AG04450 (cell line): ENCODE results near the gene TRIM45. TPM values are rescaled to one million over a fixed set of nuclear protein-coding genes. Genes with fewer than 3 reads are reported as not detected.
A peak's percentile ranks its signal among the peaks of the same experiment; 100 is the strongest.

ENCODE experiments used
- CTCF ChIA-PET: fragments of 300-600, 350-600 bp; formaldehyde crosslinking; extraction: SDS; loops from one replicate; lab custom pipeline; 2022; ENCODE audit warnings: antibody characterized with exemption, inconsistent platforms; lab: Charles Lee
- POLR2A ChIA-PET: fragments of 350-600 bp; formaldehyde crosslinking; extraction: SDS; loops from one replicate; lab custom pipeline; 2021; ENCODE audit warnings: antibody characterized with exemption, inconsistent platforms; lab: Yijun Ruan, JAX
- DNase-seq: peaks from one replicate; pipeline ENCODE4 v3.0.0-alpha.2; 2011; ENCODE audit warnings: low read depth, low spot score
- H3K27ac ChIP-seq: one replicate; pipeline ENCODE4 v1.5.1; 2012; ENCODE audit warnings: low read depth, low read length, control low read depth
- H3K27me3 ChIP-seq: one replicate; pipeline ENCODE4 v1.6.0; 2012; ENCODE audit warnings: low read length; ENCODE audit not compliant: control insufficient read depth, insufficient read depth
- H3K4me3 ChIP-seq: 2 replicates; pipeline ENCODE4 v1.5.1; 2011; ENCODE audit warnings: mild to moderate bottlenecking, low read depth, low read length, control low read depth
- H3K9me3 ChIP-seq: 2 replicates; pipeline ENCODE4 v1.5.1; 2012; ENCODE audit warnings: low read length; ENCODE audit not compliant: control insufficient read depth, insufficient read depth
- CTCF ChIP-seq: IDR thresholded peaks from 2 replicates; pipeline ENCODE4 v1.5.1; 2011; ENCODE audit warnings: low read depth, low read length, control low read depth, inconsistent platforms
- polyA plus RNA-seq: library from polyadenylated mRNA; depleted of rRNA; stranded (reverse); fragments of >200 nt; gene quantifications from 2 replicates; pipeline ENCODE4 v1.2.3, GENCODE V29; 2011

Gene TRIM45
- polyA plus RNA-seq, 1 experiment, result 4.8 TPM

- POLR2A ChIA-PET, result no interaction called here
- no peak for DNase-seq
- no peak for TF ChIP-seq CTCF
- Histone ChIP-seq H3K27ac (no peak overlapping the region), H3K9me3 (no peaks in the 10 kb centered on the region), H3K27me3 (no peaks in the 10 kb centered on the region), H3K4me3 (no peak overlapping the region)
- CTCF ChIA-PET, result interaction anchor here (2.0 to 5.4 kb wide), 2 partner anchors 15 to 21 kb away, joined by 7 to 39 read pairs; no protein-coding TSS in a partner anchor
Measured at GRCh38 chr1:117143871-117144270, 22.3 kb upstream of the TRIM45 start.

DNA sequence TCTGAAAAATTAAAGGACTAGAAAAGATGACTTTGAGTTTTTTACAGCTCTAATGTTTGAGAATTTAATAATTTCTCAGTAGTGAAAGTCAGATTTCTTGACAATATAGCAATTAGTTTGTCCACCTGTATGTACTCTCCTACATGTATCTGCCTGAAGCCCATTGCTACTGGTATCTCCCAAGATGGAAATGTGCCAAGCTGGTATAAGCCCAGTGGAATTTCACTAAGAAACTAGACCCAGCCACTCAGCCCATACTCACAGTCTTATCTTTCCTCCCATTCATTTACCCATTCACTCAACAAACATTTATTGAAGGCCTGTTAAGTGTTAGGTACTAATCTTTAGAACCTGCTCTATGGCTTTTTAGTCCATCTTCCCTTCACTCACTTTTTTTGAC lies 21.6 kb upstream of the TRIM45 start:
- H3K27ac ChIP-seq, result no peak overlapping the region
- no peak for DNase-seq
- H3K9me3 ChIP-seq, result no peaks in the 10 kb centered on the region
- ChIA-PET CTCF (interaction anchor here (1.8 to 5.4 kb wide), 4 partner anchors 14 to 75 kb away, joined by 4 to 39 read pairs (median 8); no protein-coding TSS in a partner anchor), POLR2A (no interaction called here)
- no peak overlapping the region for H3K4me3 ChIP-seq
- TF ChIP-seq CTCF, result no peak
- no peaks in the 10 kb centered on the region for H3K27me3 ChIP-seq

DNA sequence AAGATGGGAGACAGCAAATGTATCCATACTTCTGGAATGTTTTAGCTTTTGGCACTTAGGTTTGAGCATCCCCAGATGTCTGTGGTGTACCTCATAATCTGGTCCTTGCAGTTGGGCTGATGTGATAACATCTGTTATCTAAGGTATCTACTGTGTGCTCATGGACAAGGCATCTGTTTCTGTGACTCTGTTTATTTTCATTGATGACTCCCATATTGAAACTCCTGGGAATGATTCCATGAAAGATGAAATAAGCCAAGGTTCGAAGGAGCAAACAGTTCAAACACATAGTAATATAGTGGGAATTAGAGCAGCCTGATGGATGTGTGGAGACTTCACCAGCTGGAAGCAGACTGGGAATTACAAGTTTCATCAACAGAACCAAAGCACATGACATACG lies 20.7 kb upstream of the TRIM45 start:
- Histone ChIP-seq H3K27me3 (no peaks in the 10 kb centered on the region), H3K4me3 (no peak overlapping the region), H3K9me3 (no peaks in the 10 kb centered on the region), H3K27ac (no peak overlapping the region)
- POLR2A ChIA-PET, result interaction anchor here (1.0 to 1.1 kb wide), 2 partner anchors 13 to 40 kb away, joined by 3 read pairs; no protein-coding TSS in a partner anchor
- CTCF ChIA-PET, result interaction anchor here (1.8 to 5.4 kb wide), 3 partner anchors 13 to 74 kb away, joined by 4 to 39 read pairs (median 8); no protein-coding TSS in a partner anchor
- TF ChIP-seq CTCF, result no peak
- peak; percentile 71 for DNase-seq

- Histone ChIP-seq H3K27ac (no peak overlapping the region), H3K27me3 (no peaks in the 10 kb centered on the region), H3K9me3 (no peaks in the 10 kb centered on the region), H3K4me3 (no peak overlapping the region)
- TF ChIP-seq CTCF, result no peak
- no peak for DNase-seq
- POLR2A ChIA-PET, result no interaction called here
- CTCF ChIA-PET, result interaction anchor here (2.7 kb wide), 1 partner anchor 10 kb away, joined by 28 read pairs; no protein-coding TSS in a partner anchor
Measured at GRCh38 chr1:117138561-117138960, 17.0 kb upstream of the TRIM45 start.

DNA sequence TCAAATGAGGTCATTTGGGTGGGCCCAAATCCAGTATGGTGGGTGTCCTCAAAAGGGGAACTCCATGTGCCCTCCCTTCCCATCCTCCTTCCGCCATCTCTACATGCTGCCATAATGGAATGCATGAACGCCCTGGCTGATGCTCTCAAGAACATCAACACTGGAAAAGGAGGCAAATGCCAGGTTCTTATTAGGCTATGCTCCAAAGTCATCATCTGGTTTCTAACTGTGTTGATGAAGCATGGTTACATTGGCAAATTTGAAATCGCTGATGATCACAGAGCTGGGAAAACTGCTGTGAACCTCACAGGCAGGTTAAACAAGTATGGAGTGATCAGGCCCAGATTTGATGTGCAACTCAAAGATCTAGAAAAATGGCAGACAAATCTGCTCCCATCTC lies 16.6 kb upstream of the TRIM45 start:
- CTCF ChIA-PET, result interaction anchor here (2.7 kb wide), 1 partner anchor 9 kb away, joined by 28 read pairs; no protein-coding TSS in a partner anchor
- no peak overlapping the region for H3K27ac ChIP-seq
- no peaks in the 10 kb centered on the region for H3K27me3 ChIP-seq
- POLR2A ChIA-PET, result no interaction called here
- TF ChIP-seq CTCF, result no peak
- DNase-seq, result no peak
- H3K9me3 ChIP-seq, result no peaks in the 10 kb centered on the region
- H3K4me3 ChIP-seq, result no peak overlapping the region
